Tibial artery (tissue), 4 donors: ENCODE results near the gene SLC25A11.

Experiments used
- DNase-seq, 2 donors: peaks; one replicate each; pipeline ENCODE4 v3.0.0-alpha.2; 2019
- H3K27ac ChIP-seq, 2 donors: fragments of 200-600 bp; sonication (generic) in 1 of 2; 1 replicate in 1 of 2; 2 replicates in 1 of 2; pipeline ENCODE4 v1.5.1; 2018 to 2019; ENCODE audit warnings: mild to moderate bottlenecking in 1 of 2
- H3K27me3 ChIP-seq, 2 donors: fragments of 200-600 bp; sonication (generic) in 1 of 2; one replicate each; pipeline versions ENCODE4 v1.5.1 to v1.6.0; 2016 to 2019
- H3K36me3 ChIP-seq, 3 donors: fragments of 200-600 bp; sonication (generic) in 2 of 3; one replicate each; pipeline ENCODE4 v1.5.1; 2016 to 2019; ENCODE audit warnings: mild to moderate bottlenecking in 2 of 3
- H3K4me1 ChIP-seq, 4 donors: fragments of 200-600 bp; sonication (generic) in 2 of 4; 1 replicate in 3 of 4; 2 replicates in 1 of 4; pipeline ENCODE4 v1.5.1; 2016 to 2019
- H3K4me3 ChIP-seq, 2 donors: fragments of 200-600 bp; sonication (generic) in 1 of 2; 1 replicate in 1 of 2; 2 replicates in 1 of 2; pipeline ENCODE4 v1.5.1; 2018 to 2019; ENCODE audit warnings: mild to moderate bottlenecking in 2 of 2
- H3K9me3 ChIP-seq, 3 donors: fragments of 200-600 bp; sonication (generic) in 1 of 3; one replicate each; pipeline ENCODE4 v1.5.1; 2016 to 2019
- CTCF ChIP-seq, 2 experiments: fragments of 200-600 bp in 1 of 2; fragments of 450-650 bp in 1 of 2; IDR thresholded peaks; one replicate each; pipeline ENCODE4 v1.5.1; 2017 to 2019; ENCODE audit warnings: antibody characterized with exemption in 2 of 2, mild to moderate bottlenecking in 1 of 2, moderate library complexity in 1 of 2
- intact Hi-C: fragments of 100-400 bp; cut with DNase I; formaldehyde crosslinking; loops from one replicate; pipeline ENCODE4 v1.15.0; 2023; ENCODE audit warnings: low total_unique reads

Gene SLC25A11

GRCh38 chr17:4896332-4897197, 43.3 kb downstream of the SLC25A11 start:
- no peak overlapping the region for H3K27ac ChIP-seq
- H3K27me3 ChIP-seq = peaks cover 0 to 32% of the 10 kb centered on the region in 2 donors
- no peak overlapping the region for H3K4me3 ChIP-seq
- no peak for DNase-seq
- H3K36me3 ChIP-seq = peaks cover 52 to 62% (median 58%) of the 10 kb centered on the region in 3 donors
- TF ChIP-seq CTCF (IDR thresholded peaks at IDR 0.05) = no peak
- H3K9me3 ChIP-seq = no peaks in the 10 kb centered on the region
- peaks cover 0 to 27% (median 19%) of the 10 kb centered on the region in 4 donors for H3K4me1 ChIP-seq
- intact Hi-C loops = no loop called here

- intact Hi-C loops = no loop called here
- TF ChIP-seq CTCF (IDR thresholded peaks at IDR 0.05) = no peak
- peaks cover 0 to 25% (median 18%) of the 10 kb centered on the region in 4 donors for H3K4me1 ChIP-seq
- peaks cover 60 to 70% (median 65%) of the 10 kb centered on the region in 3 donors for H3K36me3 ChIP-seq
- no peaks in the 10 kb centered on the region for H3K9me3 ChIP-seq
- no peak overlapping the region for H3K4me3 ChIP-seq
- H3K27me3 ChIP-seq = peaks cover 0 to 24% of the 10 kb centered on the region in 2 donors
- no peak for DNase-seq
- no peak overlapping the region for H3K27ac ChIP-seq
These were observed 44.1 kb downstream of the SLC25A11 start for GRCh38 chr17:4895657-4896331.

- intact Hi-C loops = no loop called here
These were observed 44.7 kb downstream of the SLC25A11 start for GRCh38 chr17:4895121-4895520.

GRCh38 chr17:4893721-4894560, 45.9 kb downstream of the SLC25A11 start:
- Histone ChIP-seq H3K9me3 (no peaks in the 10 kb centered on the region), H3K4me1 (peaks cover 0 to 6% (median 4%) of the 10 kb centered on the region in 4 donors), H3K27me3 (peaks cover 0 to 12% of the 10 kb centered on the region in 2 donors), H3K36me3 (peaks cover 75 to 88% (median 81%) of the 10 kb centered on the region in 3 donors), H3K4me3 (no peak overlapping the region), H3K27ac (no peak overlapping the region)
- intact Hi-C loops = no loop called here
- TF ChIP-seq CTCF (IDR thresholded peaks at IDR 0.05) = no peak
- DNase-seq = no peak

More at GRCh38 chr17:4895121-4895520, 44.7 kb downstream of the SLC25A11 start:
- Histone ChIP-seq H3K36me3 (peaks cover 66 to 76% (median 72%) of the 10 kb centered on the region in 3 donors), H3K4me3 (no peak overlapping the region), H3K27ac (no peak overlapping the region), H3K27me3 (peaks cover 0 to 23% of the 10 kb centered on the region in 2 donors), H3K9me3 (no peaks in the 10 kb centered on the region), H3K4me1 (peaks cover 0 to 18% (median 13%) of the 10 kb centered on the region in 4 donors)
- no peak for TF ChIP-seq CTCF (IDR thresholded peaks at IDR 0.05)
- DNase-seq = no peak

GRCh38 chr17:4893272-4893671, 46.6 kb downstream of the SLC25A11 start:
- no peak overlapping the region for H3K27ac ChIP-seq

More at GRCh38 chr17:4893272-4893671, 46.6 kb downstream of the SLC25A11 start:
- Histone ChIP-seq H3K4me3 (no peak overlapping the region), H3K27me3 (peaks cover 0 to 6% of the 10 kb centered on the region in 2 donors), H3K4me1 (no peaks in the 10 kb centered on the region), H3K9me3 (no peaks in the 10 kb centered on the region), H3K36me3 (peaks cover 75 to 92% (median 81%) of the 10 kb centered on the region in 3 donors)
- DNase-seq = no peak
- intact Hi-C loops = no loop called here
- TF ChIP-seq CTCF (IDR thresholded peaks at IDR 0.05) = no peak
